Stimulated activated CD4-positive, alpha-beta T cell treated with anti-CD3 and anti-CD28 coated beads, Interleukin-4, amount 100 ng/mL, for 48 hours (primary cell): ENCODE data around the gene CELF2.

Experiments
- DNase-seq, 2 donors: peaks; one replicate each; pipeline ENCODE4 v3.0.0-alpha.2; 2020; ENCODE audit warnings: low read depth in 2 of 2

The CELF2 gene

DNA sequence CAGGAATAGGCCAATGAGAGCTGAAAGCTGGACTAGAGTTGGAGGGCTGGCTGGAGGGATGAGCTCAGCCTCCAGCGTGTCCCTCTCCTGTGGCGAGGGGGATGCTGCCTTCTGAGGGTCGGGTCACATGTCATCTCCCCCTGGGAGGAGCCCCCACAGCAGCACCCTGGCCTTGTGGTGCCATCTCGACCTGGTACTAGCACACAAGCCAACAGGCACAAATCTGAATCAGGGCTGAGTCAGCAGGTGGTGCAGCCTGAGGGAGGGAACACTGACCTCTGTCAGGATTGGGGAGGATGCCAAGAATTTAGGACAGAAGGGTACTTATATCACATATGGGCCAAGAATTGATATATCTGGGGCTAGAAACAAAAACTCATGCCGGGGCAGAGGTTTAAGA, 280.4 kb downstream of the CELF2 start:
- no peak for DNase-seq

DNA sequence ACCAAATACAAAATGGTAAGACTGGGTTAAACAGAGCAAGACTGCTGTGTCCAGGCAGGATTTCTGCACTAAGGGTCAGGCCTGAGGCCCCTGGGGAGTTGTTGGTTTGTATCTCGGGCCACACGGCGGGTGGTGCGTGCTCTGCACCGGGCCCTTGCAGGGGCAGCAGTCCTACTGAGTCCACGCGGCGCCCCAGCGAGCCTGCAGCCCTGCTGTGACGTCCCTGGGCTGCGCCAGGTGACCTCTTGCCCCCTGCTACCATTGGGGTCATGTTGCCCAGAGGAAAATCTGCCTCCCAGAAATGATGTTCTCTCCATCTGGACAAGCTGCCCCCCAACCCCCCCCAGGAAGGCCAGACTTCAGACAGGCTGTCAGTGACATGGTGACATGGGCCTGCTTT, 281.5 kb downstream of the CELF2 start:
- no peak for DNase-seq

DNA sequence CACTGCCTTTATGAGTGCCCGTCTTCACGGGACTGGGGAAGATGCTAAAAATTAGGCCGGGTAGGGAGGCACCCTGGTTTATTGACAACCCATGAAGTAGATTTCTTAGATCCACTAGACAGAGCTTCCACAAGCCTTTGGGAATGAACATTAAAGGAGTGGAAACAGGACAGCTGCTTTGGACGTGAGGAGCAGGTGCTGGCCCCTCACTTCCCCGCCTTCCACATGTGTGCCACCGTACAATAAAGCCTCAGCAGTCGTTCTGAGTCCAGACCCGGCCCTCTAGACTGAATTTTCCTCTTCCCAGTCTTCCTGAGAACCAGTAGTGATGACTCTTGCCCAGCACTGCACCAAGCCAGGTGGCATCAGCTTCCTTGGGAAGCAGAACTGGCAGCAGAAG, 282.4 kb downstream of the CELF2 start:
- no peak for DNase-seq

DNA sequence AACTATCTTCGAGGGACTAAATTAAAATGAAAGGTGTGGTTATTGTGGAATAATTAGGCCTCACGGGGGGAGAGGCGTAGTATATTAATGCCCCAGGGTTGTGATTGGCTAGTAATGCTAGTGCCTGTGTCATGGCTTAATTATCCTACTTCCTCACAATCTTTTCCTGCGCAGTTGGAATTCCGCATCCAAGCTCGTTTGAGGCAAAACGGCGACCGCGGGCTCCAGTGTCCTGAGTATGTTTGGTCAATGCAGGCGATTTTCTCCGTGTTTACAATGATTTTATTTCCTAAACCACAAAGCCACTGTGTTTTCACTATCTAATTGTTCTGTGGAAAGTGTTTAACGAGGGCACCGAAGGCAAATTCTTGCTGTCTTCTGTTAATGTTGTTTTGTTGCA, 282.9 kb downstream of the CELF2 start:
- no peak for DNase-seq

DNA sequence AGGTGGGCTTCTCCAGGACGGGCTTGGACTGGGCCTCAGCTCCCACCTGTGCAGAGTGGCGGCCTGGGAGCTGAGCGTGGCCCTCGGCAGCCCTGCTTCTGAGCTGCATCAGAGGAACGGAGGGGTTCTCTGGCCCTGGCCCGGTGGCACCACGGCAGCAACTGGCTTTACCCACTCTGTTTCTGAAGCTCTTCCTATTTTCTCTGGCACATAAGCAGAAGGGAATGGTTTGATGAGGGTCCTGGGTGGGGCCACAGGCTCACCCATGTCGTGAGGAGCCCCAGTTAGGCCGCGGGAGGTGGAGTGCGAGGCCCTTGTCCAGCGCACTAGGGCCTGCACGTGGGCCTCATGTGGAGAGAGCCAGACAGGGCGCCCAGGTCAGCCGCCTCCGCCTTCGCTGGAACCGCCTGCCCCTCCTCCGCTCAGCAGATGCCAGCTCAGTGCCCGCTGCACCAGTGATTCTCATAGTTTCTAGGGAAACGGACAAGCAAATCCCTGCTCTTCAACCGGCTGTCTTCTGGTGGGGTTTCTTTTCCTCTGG, 284.0 kb downstream of the CELF2 start:
- DNase-seq, result no peak

DNA sequence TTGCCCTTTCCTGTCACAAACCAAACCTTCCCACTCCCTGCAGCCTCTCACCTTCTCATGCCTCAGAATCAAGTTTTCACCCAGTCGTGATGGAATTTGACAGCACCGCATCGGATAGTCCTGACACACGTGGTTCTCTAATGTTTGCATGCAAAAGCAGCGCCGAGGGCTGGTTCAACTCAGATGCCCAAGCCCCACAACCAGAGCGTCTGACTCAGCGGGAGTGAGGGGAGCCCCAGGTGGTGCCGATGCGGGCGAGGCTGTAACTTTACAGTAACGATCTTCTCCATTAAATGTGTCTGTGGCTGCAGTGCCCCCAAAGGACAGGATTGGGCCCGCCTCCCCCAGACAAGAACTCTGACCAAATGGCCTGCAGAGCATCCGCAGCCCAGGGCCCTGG, 284.5 kb downstream of the CELF2 start:
- no peak for DNase-seq

DNA sequence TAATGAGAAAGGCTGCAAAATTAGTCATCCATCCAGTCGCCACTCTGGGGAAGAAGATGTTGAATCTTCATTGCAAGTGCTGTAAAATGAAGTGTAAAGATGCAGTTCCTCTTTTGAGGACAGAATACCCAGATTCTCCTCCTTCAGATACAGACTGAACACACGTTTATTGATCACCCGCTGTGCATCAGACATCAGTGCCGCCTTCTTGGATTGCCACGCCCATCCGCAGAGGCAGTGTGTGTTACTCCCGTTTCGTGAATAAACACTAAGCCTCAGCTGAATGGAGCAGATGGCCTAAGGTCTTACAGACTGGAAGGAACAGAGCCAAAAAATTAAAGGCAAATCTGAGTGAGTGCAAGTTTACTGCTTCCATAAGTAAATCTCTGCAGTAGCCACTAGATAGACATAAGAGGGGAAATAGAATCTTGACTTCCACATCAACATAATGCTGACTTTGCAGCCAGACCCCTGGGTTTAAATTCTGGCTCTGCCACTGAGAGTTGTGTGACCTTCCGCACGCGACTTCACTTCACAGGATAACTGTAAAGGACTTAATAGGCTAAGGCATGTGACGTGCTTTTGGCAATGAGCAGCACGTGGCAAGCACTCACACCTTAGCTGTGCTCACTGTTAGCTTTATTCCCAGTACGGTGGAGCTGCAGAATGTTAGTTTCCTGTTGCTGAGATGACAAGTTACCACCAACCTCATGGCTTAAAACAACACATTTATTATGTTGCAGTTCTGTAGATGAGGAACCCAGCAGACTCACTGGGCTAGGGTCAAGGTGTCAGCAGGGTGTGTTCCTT, 285.9 kb downstream of the CELF2 start:
- DNase-seq, result no peak

DNA sequence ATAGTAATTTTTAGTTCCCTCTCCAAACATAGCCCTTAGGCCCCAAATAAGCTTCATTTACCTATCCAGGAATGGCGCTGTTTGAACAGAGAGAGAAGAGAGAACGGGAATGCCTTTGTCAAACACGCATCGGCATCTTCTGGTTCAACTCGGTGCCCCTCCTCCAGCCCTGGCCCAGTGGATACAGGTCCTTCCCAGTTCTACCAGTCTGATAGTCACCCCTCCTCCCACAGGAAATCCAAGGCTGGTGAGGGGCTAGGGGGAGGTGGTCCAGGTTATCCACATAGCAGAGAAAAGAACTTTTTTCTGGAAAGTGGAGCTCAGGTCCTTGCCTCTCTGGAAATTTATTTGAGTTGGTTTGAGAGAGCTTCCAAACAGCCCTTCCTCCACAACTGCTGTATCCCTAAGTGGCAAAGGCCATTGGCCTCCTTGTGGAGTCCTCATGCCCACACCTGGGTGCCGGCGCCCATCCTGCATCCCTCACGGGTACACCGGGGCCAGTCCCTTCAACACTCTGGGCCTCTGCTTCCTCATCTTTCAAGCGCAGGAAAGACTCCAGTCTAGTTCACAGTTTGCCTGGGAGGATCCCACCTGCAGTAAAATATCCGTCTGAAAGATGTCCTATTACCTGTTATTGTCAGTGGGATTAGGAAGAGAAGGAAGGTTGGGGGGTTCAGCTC, 287.4 kb downstream of the CELF2 start:
- DNase-seq, result no peak

DNA sequence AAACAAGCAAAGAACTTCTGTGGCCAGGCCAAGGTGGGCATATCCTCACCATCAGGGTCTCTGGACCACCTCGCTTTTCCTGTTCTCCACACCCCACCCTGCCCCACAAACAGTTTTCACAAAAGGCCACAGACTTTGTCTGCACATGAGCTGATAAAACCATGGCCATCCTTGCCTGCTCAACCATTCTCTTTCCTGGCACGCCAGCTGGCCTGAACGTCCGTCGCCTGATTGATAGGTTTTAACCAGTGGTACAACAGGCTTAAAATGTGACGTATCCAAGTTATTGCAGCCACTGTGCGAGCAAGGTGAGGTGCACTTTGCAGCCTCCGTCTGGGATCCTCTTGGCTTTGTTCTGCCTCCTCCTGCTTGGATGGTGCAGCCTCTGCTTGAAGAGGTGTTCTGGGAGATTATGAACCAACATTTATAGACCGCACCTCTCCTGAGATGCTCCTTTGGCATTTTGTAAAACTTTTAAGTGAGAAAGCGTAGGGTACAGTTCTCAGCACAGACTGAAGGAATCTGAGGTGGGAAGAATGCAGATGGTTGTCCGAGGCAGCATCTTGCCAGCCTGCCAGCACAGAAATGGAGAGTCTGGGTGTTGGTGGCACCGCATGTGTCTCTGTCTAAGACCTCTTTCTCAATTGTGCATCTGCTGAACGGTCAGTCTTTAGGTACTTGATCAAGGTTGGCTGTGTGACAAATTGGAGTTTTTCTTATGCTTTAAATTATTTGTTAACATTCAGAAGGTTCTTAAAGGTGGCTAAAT, 288.3 kb downstream of the CELF2 start:
- no peak for DNase-seq

DNA sequence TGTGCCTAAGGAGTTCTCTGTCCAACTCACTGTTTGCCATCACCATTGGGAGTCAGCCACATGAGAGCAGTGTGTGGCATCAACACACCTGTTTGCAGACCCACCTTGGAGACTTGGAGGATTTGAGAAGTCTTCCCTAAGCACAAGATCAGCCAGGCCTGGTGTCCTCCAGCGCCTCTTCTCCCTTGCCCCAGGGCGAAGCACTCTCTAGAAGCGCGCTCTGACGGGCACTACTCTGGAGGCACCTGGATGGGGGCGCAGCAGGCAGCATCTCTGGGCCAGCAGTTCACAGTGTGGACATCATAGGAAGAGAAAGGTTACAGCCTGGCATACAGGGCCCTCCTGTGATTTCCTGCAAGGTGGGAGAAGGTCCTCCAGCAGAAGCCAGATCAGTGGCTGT, 289.3 kb downstream of the CELF2 start:
- DNase-seq, result no peak

DNA sequence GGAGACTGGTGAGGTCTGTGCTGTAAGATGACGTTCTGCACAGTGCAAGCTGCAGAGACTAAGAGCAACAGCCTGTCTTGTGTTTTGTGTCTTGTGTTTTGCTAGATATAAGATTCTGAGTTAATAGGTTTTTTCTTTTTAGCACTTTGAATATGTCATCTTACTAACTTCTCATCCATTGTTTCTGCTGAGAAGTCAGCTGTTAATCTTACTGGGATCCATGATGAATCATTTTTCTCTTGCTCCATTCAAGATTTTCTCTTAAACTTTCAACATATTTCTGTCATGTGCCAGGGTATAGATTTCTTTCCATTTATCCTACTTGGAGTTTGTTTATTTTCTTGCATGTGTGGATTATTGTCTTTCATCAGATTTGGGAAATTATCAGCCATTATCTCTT, 290.3 kb downstream of the CELF2 start:
- DNase-seq, result no peak

DNA sequence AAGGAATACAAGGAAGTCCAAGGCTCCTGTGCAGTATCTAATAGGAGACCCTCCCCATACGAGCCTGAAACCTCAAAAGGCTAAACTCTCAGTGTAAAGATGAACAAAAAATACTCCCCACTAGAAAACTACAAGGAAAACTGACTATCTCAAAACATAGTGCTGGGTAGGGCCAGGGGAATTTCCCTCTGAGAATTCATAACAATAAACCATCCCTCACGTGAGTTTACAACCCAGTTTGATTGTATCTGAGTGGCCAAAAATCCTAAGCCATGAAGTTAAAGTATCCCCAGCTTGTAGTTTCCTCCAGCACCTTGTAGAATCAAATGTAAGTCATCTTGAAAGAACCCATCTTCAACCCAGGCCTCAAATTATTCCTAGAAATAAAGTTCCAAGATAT, 293.4 kb downstream of the CELF2 start:
- no peak for DNase-seq

DNA sequence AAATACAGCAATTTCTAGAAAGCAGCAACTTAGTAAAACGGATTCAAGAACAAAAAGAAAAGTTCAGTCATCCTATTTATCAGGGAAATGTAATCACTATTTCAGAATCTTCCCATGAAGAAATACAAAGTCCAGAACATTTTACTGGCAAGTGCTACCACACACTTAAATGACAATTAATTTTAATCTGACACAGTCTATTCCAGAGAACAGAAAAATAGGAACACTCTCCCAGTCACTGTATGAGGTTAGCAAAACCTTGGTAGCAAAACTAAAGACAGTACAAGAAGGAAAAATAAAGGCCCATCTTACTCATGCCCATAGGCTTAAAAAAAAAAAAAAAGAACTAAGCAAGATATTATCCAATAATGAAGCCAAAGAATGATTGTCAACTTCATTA, 295.8 kb downstream of the CELF2 start:
- no peak for DNase-seq

DNA sequence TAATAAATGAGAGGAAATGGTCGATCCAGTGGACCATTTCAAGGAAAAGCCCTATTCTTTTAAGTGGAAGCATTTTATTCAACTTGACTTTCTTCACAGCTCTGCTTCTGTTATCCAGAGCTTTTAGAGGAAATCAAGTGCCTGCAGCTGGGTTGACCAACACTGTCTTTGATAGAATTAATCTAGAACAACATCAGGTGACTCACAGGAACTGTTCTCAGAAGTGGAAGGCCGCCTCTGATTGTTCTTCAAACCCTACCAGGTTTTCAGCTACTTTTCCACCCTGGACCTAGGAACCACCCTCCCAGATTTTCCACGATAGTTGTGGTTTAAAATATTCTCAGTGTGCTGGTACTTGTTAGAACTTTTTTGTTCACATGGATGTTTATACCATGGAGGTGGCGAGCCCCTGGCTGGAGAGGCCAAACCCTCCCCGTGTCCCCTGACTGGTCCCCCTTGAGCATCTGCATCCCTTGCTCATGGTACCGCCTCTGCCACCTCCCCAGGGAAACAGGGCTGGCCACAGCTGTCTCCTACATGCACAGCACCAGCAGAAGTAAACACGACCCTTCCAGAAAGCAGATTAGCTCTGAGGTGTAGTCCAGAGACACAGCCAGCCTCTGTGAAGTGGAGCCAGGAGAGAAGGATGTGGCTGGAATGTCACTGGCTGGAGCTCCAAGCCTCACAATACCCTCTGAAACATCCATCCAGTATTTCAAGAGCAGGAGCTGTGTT, 300.4 kb downstream of the CELF2 start:
- DNase-seq, result no peak

DNA sequence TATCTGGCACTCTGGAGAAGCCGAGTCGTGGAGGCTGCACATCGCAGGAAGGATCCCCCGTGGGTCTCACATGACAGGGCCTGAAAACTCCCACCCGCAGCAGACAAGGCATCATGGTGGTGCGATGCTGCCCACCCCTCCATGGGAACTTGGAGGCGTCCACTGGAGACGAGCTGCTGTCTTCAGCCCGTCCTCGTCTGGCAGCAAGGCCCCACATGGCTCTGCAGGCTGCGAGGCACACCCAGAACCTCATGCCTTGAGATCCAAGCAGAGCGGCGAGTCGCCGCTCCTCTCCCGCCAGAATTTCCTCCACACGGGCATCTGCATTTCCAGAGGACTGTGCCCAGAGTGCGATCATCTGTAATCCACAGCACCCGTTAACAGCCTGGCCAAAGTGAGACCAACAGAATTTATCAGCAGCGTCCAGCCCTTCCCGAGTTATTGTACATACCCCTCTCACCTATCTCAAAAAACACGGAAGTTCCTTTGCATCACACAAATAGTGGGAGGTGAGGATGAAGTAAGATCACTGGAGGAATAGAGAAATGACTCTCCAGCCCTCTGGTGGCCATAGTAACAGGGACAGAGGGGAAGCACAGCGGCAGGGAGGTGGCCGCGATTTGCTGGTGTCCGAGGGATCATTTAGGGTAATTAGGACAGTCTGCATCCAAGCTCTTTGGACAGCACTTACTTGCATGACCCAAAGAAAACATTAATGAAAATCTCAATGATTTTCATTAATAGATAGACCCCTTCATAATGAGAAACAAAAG, 301.3 kb downstream of the CELF2 start:
- no peak for DNase-seq

DNA sequence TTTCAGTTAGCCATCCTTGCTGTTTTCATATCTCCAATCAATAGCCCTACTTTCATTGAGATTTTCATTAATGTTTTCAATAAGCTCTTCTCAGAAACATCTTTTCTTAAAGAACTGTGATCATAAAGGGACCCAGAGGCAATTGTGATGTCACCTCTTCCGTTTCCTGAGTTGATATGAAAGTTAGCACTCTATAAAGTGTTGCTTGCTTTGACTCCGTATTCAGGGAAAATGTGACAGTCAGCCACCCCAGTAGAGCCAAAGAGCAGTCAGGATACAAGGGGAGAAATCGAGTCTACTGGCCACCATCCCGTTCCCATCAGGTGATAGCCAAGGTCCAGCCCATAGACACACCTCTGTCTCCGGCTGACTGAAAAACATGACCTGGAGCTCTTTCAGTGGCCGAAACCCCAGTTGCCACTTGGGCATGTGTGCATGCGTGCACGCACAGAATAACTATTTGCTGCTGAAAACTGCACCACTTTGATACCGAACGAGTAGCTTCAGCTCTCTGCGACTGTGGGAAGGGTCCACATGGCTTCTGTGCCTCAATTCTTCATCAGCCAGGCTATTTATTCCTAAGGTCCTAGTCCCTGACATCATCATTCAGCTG, 302.4 kb downstream of the CELF2 start:
- DNase-seq, result no peak

DNA sequence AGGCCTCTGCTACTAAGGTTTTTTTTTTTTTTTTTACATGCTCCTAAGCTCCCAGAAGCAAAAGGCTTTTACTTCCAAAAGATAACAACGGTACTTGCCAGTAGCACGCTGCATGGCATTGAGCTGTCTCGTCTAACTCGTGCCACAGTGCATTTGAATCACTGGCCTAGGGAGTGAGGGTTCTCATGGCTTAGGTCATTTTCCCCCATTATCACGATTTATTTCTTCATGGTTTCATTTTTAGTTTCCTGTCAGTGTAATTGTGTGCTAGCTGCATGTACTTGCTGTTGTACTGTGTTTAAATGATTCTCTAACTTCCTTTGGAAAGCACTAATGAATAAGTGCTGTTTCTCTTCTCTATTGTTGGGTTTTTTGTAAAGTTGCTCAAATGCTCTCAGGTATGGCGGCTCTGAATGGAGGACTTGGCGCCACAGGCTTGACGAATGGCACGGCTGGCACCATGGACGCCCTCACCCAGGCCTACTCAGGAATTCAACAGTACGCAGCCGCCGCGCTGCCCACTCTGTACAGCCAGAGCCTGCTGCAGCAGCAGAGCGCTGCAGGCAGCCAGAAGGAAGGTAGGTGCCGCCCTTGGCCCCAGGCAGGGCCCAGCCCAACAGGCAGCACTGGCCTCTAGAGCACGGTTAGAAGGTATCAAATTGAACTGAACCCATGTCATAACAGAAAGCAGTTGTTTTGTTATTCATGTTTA, 303.3 kb downstream of the CELF2 start:
- DNase-seq, result no peak

DNA sequence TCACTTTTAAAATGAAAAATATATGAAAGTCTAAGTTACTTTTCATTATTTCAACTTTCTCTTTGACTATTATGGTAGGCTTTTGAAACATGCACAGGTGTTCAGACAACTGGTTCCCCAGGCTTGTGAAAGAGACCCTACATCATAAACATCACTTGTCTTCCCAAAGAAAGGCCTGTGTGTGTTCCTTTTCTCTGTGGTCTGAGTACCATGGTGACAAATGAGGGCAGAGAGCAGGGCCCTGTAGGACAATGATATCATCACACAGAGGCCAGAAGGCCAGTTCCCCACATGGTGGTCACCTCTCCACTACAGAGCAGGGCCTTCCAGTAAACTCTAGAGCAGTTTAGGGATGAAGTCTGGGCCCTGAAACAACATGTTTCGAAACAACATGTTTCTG, 305.0 kb downstream of the CELF2 start:
- DNase-seq, result no peak

DNA sequence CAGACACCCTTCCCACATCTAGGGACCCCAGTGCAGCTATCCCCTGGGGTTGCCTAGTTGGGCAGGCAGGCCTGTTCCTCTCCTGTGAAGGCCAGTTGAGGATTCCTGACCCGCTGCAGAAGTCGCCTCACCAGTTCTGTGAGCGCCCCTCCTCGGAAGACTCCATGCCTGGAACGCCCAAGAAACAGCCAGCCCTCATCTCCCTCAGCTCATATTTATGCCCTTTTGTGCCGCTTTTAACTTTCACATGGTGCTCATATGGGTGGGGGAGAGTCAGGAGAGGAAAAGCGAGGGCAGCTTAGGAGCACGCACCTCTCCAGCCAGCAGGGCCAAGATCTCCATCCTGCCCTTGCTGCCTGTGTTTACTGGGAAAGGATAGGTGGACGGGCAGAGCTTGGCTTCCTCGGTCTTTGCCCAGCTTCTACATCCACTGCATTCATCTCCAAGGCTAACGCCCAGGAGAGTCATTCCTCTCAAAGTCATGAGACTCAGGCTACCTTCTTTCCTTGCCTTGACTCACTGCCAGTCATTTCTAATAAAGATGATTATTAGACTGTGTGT, 307.2 kb downstream of the CELF2 start:
- no peak for DNase-seq

DNA sequence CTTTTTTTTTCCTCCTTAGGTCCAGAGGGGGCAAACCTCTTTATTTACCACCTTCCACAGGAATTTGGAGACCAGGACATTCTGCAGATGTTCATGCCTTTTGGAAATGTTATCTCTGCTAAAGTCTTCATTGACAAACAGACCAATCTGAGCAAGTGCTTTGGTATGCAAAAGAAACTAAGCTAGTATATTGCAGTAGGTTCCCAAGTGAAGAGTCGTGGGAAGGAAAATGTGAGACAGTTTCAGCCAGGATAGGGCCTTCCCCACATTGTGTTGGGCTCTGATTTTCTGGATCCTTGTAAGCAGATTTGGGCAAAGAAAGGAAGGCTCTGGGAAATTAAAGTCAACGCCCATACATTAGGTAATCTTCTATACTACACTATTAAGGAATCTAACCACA, 308.1 kb downstream of the CELF2 start:
- no peak for DNase-seq
